SK-N-SH treated with all-trans-retinoic acid at 6 μM for 48 hours (cell line): ENCODE results near the gene DXO.

Experiments
- GLIS3 ChIP-seq: fragments of 250-450 bp; sonication (Bioruptor Pico); IDR thresholded peaks from 2 replicates; pipeline ENCODE4 v1.5.0; 2020; ENCODE audit warnings: mild to moderate bottlenecking, moderate library complexity
- PPARA ChIP-seq: fragments of 250-450 bp; sonication (Bioruptor Pico); IDR thresholded peaks from 2 replicates; pipeline ENCODE4 v1.5.0; 2020; ENCODE audit warnings: mild to moderate bottlenecking, borderline replicate concordance
- TOX ChIP-seq: fragments of 250-450 bp; sonication (Bioruptor Pico); IDR thresholded peaks from 2 replicates; pipeline ENCODE4 v1.8.0; 2021; ENCODE audit warnings: mild to moderate bottlenecking, moderate library complexity, borderline replicate concordance
- ZC3H10 ChIP-seq: fragments of 250-450 bp; sonication (Bioruptor Pico); IDR thresholded peaks from 2 replicates; pipeline ENCODE4 v1.5.1; 2021; ENCODE audit warnings: mild to moderate bottlenecking, moderate library complexity
- ZFP3 ChIP-seq: fragments of 250-450 bp; sonication (Bioruptor Pico); IDR thresholded peaks from 2 replicates; pipeline ENCODE4 v1.5.0; 2020; ENCODE audit warnings: mild to moderate bottlenecking, moderate library complexity
- ZFP30 ChIP-seq: fragments of 450-650 bp; formaldehyde crosslinking; IDR thresholded peaks from 2 replicates; pipeline ENCODE4 v1.5.0; 2022; ENCODE audit warnings: mild to moderate bottlenecking, moderate library complexity
- ZNF565 ChIP-seq: fragments of 450-650 bp; formaldehyde crosslinking; conservative IDR thresholded peaks from 2 replicates; pipeline ENCODE4 v1.5.0; 2020; ENCODE audit warnings: low read depth, mild to moderate bottlenecking, moderate library complexity
- ZNF70 ChIP-seq: fragments of 450-650 bp; formaldehyde crosslinking; IDR thresholded peaks from 2 replicates; pipeline ENCODE4 v1.5.0; 2020; ENCODE audit warnings: mild to moderate bottlenecking, moderate library complexity
- TF ChIP-seq, protein P1 (sequence below): fragments of 250-450 bp; sonication (Bioruptor Pico); IDR thresholded peaks from 2 replicates; pipeline ENCODE4 v1.5.1; 2020; ENCODE audit warnings: low read depth, mild to moderate bottlenecking, moderate library complexity

DNA sequence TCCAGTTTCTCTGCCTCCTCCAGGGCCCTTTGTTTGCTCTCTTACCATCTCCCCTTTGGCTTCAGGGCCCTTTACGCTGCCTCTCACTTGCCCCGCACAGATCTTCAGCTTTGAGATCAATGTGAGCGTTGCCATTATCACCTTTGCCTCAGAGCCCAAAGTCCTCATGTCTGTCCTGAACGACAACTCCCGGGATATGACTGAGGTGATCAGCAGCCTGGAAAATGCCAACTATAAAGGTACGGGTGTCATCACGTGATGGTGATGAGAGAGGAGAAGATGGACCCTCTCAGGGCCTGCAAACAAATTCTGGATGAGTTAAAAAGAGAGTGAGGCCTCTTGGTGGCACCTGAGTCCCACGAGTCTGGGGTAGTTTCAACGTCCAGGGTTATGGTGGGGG is 36.1 kb downstream of the DXO start:
- TF ChIP-seq PPARA (CRISPR knock-in tag) (no peak), ZFP30 (CRISPR knock-in tag) (no peak), GLIS3 (CRISPR knock-in tag) (no peak), ZNF565 (CRISPR knock-in tag) (no peak), TOX (CRISPR knock-in tag) (no peak), ZC3H10 (CRISPR knock-in tag) (no peak), ZNF70 (CRISPR knock-in tag) (no peak), ZFP3 (CRISPR knock-in tag) (no peak)
- TF ChIP-seq, protein P1, sequence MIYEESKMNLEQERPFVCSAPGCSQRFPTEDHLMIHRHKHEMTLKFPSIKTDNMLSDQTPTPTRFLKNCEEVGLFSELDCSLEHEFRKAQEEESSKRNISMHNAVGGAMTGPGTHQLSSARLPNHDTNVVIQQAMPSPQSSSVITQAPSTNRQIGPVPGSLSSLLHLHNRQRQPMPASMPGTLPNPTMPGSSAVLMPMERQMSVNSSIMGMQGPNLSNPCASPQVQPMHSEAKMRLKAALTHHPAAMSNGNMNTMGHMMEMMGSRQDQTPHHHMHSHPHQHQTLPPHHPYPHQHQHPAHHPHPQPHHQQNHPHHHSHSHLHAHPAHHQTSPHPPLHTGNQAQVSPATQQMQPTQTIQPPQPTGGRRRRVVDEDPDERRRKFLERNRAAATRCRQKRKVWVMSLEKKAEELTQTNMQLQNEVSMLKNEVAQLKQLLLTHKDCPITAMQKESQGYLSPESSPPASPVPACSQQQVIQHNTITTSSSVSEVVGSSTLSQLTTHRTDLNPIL (CRISPR knock-in tag): no peak
